OCI-LY3 (cell line): ENCODE data around the gene ARRB2.

Experiments used
- H2AFZ ChIP-seq: fragments of 200-600, 300-600 bp; shearing (Covaris generic); 2 replicates; pipeline ENCODE4 v1.6.0; 2014; ENCODE audit warnings: antibody characterized with exemption, low read depth, low read length
- H3K27ac ChIP-seq: fragments of 200-600, 300-600 bp; sonication (generic); 2 replicates; pipeline ENCODE4 v1.5.1; 2014; ENCODE audit warnings: mild to moderate bottlenecking, low read length, moderate library complexity, mixed read lengths
- H3K27me3 ChIP-seq: fragments of 200-600, 300-600 bp; sonication (generic); 2 replicates; pipeline ENCODE4 v1.6.1; 2014; ENCODE audit warnings: low read depth, low read length, mixed read lengths
- H3K36me3 ChIP-seq: fragments of 200-600, 300-600 bp; sonication (generic); replicated peaks from 2 replicates; pipeline ENCODE3; 2014; ENCODE audit warnings: low read depth, low read length, mixed read lengths
- H3K4me1 ChIP-seq: fragments of 300-600, 200-600 bp; sonication (generic); 2 replicates; pipeline ENCODE4 v1.6.1; 2014; ENCODE audit warnings: low read length, mixed read lengths
- H3K4me2 ChIP-seq: fragments of 200-600, 300-600 bp; sonication (generic); 2 replicates; pipeline ENCODE4 v1.6.1; 2014; ENCODE audit warnings: low read length, mixed read lengths
- H3K4me3 ChIP-seq: fragments of 300-600, 200-600 bp; sonication (generic); 2 replicates; pipeline ENCODE4 v1.5.1; 2014; ENCODE audit warnings: antibody characterized with exemption, mild to moderate bottlenecking, low read length, moderate library complexity
- H3K79me2 ChIP-seq: fragments of 300-600, 200-600 bp; shearing (Covaris generic); 2 replicates; pipeline ENCODE4 v1.6.1; 2014; ENCODE audit warnings: mild to moderate bottlenecking, low read length, mixed read lengths
- H3K9ac ChIP-seq: fragments of 300-600, 200-600 bp; shearing (Covaris generic); 2 replicates; pipeline ENCODE4 v1.6.0; 2014; ENCODE audit warnings: mild to moderate bottlenecking, low read length, moderate library complexity
- H3K9me3 ChIP-seq: fragments of 200-600, 300-600 bp; shearing (Covaris generic); 2 replicates; pipeline ENCODE4 v1.6.1; 2014; ENCODE audit warnings: low read length, mixed read lengths; ENCODE audit not compliant: insufficient read depth
- H4K20me1 ChIP-seq: fragments of 200-600, 300-600 bp; sonication (generic); 2 replicates; pipeline ENCODE4 v1.6.1; 2016; ENCODE audit warnings: low read length, mixed read lengths; ENCODE audit not compliant: insufficient read depth
- CTCF ChIP-seq: fragments of 200-600, 300-600 bp; sonication (generic); IDR thresholded peaks from 2 replicates; pipeline ENCODE4 v1.5.1; 2014; ENCODE audit warnings: antibody characterized with exemption, low read length, low read depth
- EZH2phosphoT487 ChIP-seq: fragments of 200-600 bp; shearing (Covaris generic); IDR thresholded peaks from 2 replicates; pipeline ENCODE4 v1.6.1; 2018; ENCODE audit warnings: antibody characterized with exemption, mixed run types, low read depth

Gene ARRB2

DNA sequence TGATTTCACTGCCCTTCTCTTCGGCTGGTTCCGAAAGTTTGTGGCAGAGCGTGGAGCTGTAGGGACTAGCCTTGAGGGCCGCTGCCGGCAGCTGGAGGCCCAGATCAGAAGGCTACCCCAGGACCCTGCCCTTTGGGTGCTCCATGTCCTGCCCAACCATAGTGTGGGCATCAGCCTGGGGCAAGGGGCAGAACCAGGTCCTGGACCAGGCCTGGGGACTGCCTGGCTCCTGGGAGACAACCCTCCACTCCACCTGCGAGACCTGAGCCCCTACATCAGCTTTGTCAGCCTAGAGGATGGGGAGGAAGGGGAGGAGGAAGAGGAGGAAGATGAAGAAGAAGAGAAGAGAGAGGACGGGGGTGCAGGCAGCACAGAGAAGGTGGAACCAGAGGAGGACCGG is 30.2 kb downstream of the ARRB2 start:
- TF ChIP-seq EZH2phosphoT487 (no peak), CTCF (no peak)
- H3K4me3 ChIP-seq = no peak overlapping the region
- H3K9ac ChIP-seq = no peak overlapping the region
- no peaks in the 10 kb centered on the region for H3K79me2 ChIP-seq
- H3K9me3 ChIP-seq = no peaks in the 10 kb centered on the region
- no peak overlapping the region for H2AFZ ChIP-seq
- H3K27ac ChIP-seq = no peak overlapping the region
- peaks cover 24% of the 10 kb centered on the region for H3K27me3 ChIP-seq
- H3K4me2 ChIP-seq = no peak overlapping the region
- H4K20me1 ChIP-seq = no peaks in the 10 kb centered on the region
- H3K36me3 ChIP-seq = no peaks in the 10 kb centered on the region
- peaks cover 10% of the 10 kb centered on the region; the same call in 1 of the 2 replicates for H3K4me1 ChIP-seq

DNA sequence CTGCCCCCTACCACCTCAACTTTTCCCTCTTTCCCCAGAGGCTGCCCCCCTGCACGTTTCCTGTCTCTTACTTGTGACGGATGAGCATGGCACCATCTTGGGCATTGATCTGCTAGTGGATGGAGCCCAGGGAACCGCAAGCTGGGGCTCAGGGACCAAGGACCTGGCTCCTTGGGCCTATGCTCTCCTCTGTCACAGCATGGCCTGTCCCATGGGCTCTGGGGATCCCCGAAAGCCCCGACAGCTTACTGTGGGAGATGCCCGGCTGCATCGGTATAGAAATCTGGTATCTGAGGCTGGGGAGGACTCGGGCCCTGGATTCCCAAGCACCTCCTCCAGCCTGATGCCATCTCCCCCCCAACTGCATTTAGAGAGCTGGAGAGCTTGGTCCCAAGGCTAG is 31.1 kb downstream of the ARRB2 start:
- Histone ChIP-seq H3K36me3 (no peaks in the 10 kb centered on the region), H3K4me1 (peaks cover 10% of the 10 kb centered on the region; the same call in 1 of the 2 replicates), H3K4me3 (no peak overlapping the region), H4K20me1 (no peaks in the 10 kb centered on the region), H3K4me2 (no peak overlapping the region), H3K27me3 (peaks cover 24% of the 10 kb centered on the region), H3K9me3 (no peaks in the 10 kb centered on the region), H3K79me2 (no peaks in the 10 kb centered on the region), H3K9ac (no peak overlapping the region), H2AFZ (no peak overlapping the region), H3K27ac (no peak overlapping the region)
- no peak for TF ChIP-seq EZH2phosphoT487
- no peak for TF ChIP-seq CTCF

- no peak for TF ChIP-seq CTCF
- TF ChIP-seq EZH2phosphoT487 = no peak
- Histone ChIP-seq H3K4me2 (no peak overlapping the region), H3K36me3 (no peaks in the 10 kb centered on the region), H3K79me2 (no peaks in the 10 kb centered on the region), H4K20me1 (no peaks in the 10 kb centered on the region), H3K4me1 (peaks cover 10% of the 10 kb centered on the region; the same call in 1 of the 2 replicates), H3K27me3 (peaks cover 24% of the 10 kb centered on the region), H3K9ac (no peak overlapping the region), H3K4me3 (no peak overlapping the region), H3K9me3 (no peaks in the 10 kb centered on the region), H3K27ac (no peak overlapping the region), H2AFZ (no peak overlapping the region)
Observed at GRCh38 chr17:4742133-4742532, 31.7 kb downstream of the ARRB2 start.

DNA sequence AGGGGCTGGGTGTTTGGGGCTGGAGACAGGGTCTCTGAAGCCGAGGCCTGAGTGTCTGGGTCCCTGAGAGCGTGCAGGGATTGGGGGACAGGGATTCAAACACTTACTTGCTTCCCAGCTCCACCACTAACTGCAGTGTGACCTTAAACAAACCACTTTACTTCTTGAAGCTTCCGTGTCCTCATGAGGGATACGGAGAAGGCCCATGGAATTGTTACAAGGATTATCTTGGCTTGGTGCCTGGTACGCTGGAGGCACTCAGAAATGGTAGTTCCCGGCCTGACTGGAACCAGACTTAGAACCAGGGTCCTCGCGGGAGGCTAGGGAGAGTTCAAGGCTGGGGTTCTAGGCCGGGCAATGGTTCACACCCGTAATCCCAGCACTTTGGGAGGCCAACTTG is 32.2 kb downstream of the ARRB2 start:
- Histone ChIP-seq H3K4me2 (no peak overlapping the region), H3K9me3 (no peaks in the 10 kb centered on the region), H3K79me2 (no peaks in the 10 kb centered on the region), H3K36me3 (no peaks in the 10 kb centered on the region), H3K4me3 (no peak overlapping the region), H2AFZ (no peak overlapping the region), H3K4me1 (peaks cover 10% of the 10 kb centered on the region; the same call in 1 of the 2 replicates), H3K9ac (no peak overlapping the region), H4K20me1 (no peaks in the 10 kb centered on the region), H3K27ac (no peak overlapping the region), H3K27me3 (peaks cover 24% of the 10 kb centered on the region)
- TF ChIP-seq CTCF = no peak
- TF ChIP-seq EZH2phosphoT487 = no peak
